K562 (cell line): ENCODE measurements around the gene PCDHB13. TPM values are rescaled to one million over a fixed set of nuclear protein-coding genes. Genes with fewer than 3 reads are reported as not detected.
"Not testable (repeated sequence)": the region's sequence is repeated elsewhere in the genome, so short reads cannot be mapped to it uniquely, and the experiment has no call there.

Source experiments
- ATAC-seq: fragments of 200-7000 bp; cut with Tn5 transposase; 3 replicates; pipeline ENCODE4 v1.9.1; 2020; ENCODE audit warnings: moderate library complexity
- BruUV-seq: library from RNA; stranded (reverse); fragments of 400-500 nt; replicated peaks from 2 replicates; lab custom pipeline; 2021; lab: Mats Ljungman, UMichigan
- CTCF ChIA-PET: fragments of 300-600 bp; formaldehyde crosslinking; extraction: SDS; loops from one replicate; lab custom pipeline; 2021; ENCODE audit warnings: low intra/inter-chr PET ratio; lab: Yijun Ruan, JAX
- POLR2A ChIA-PET: fragments of 300-600, 350-650 bp; sonication (Branson Sonifier 250); formaldehyde crosslinking; extraction: SDS; loops from one replicate; lab custom pipeline; 2021; ENCODE audit warnings: antibody characterized with exemption, inconsistent platforms; lab: Yijun Ruan, JAX
- DNase-seq, 4 experiments: peaks; one replicate each; pipeline versions ENCODE4 v3.0.0 to v3.0.0-alpha.2; 2011 to 2018; ENCODE audit warnings: low spot score in 3 of 4, mixed read lengths in 3 of 4; ENCODE audit errors: extremely low read depth in 1 of 4
- FAIRE-seq: peaks from 2 replicates; lab custom pipeline; 2011; peaks lifted over from hg19 to GRCh38; lab: Jason Lieb, UNC
- H2AFZ ChIP-seq: 2 replicates; pipeline ENCODE4 v1.6.0; 2011; ENCODE audit warnings: low read depth, low read length, control low read depth, inconsistent platforms
- H3K27ac ChIP-seq: fragments of 200-600 bp; 3 replicates; pipeline ENCODE4 v1.8.0; 2011; ENCODE audit warnings: low read depth, mild to moderate bottlenecking, control low read depth, inconsistent platforms, low read length, moderate library complexity, mixed read lengths; ENCODE audit errors: extremely low read depth
- H3K27me3 ChIP-seq, 2 experiments: fragments of 300-600 bp in 1 of 2; 2 replicates in 1 of 2; 3 replicates in 1 of 2; pipeline versions ENCODE4 v1.6.0 to v1.8.0; 2011; ENCODE audit warnings: inconsistent platforms in 2 of 2, low read length in 2 of 2, mild to moderate bottlenecking in 1 of 2, mixed read lengths in 1 of 2, moderate library complexity in 1 of 2; ENCODE audit not compliant: control insufficient read depth in 2 of 2, insufficient read depth in 2 of 2
- H3K36me3 ChIP-seq: fragments of 300-600 bp; 3 replicates; pipeline ENCODE4 v1.8.0; 2011; ENCODE audit warnings: mild to moderate bottlenecking, low read length, inconsistent platforms; ENCODE audit not compliant: control insufficient read depth, insufficient read depth
- H3K4me1 ChIP-seq, 2 experiments: fragments of 200-600 bp in 1 of 2; replicated peaks in 1 of 2; 2 replicates in 1 of 2; 3 replicates in 1 of 2; pipeline versions ENCODE4 v1.5.1 to v1.8.0; 2011; ENCODE audit warnings: inconsistent platforms in 2 of 2, low read length in 2 of 2, mild to moderate bottlenecking in 1 of 2, mixed read lengths in 1 of 2, moderate library complexity in 1 of 2; ENCODE audit not compliant: control insufficient read depth in 2 of 2, insufficient read depth in 2 of 2
- H3K4me2 ChIP-seq: 2 replicates; pipeline ENCODE4 v1.6.1; 2011; ENCODE audit warnings: low read length, control low read depth, inconsistent platforms, mixed read lengths; ENCODE audit not compliant: insufficient read depth
- H3K4me3 ChIP-seq: fragments of 200-600 bp; sonication (generic), shearing (Covaris generic); 2 replicates; pipeline ENCODE4 v1.5.1; 2016; ENCODE audit warnings: control low read depth, inconsistent platforms
- H3K79me2 ChIP-seq: fragments of 200-600 bp; 3 replicates; pipeline ENCODE4 v1.8.0; 2011; ENCODE audit warnings: low read length, inconsistent platforms; ENCODE audit not compliant: control insufficient read depth, insufficient read depth
- H3K9ac ChIP-seq, 2 experiments: 2 replicates each; pipeline versions ENCODE4 v1.6.0 to v1.6.1; 2011; ENCODE audit warnings: low read depth in 2 of 2, low read length in 2 of 2, control low read depth in 1 of 2, inconsistent platforms in 1 of 2, mild to moderate bottlenecking in 1 of 2, mixed read lengths in 1 of 2; ENCODE audit not compliant: insufficient read depth in 1 of 2
- H3K9me1 ChIP-seq: one replicate; pipeline ENCODE4 v1.6.0; 2011; ENCODE audit warnings: inconsistent platforms, mild to moderate bottlenecking, low read length, moderate library complexity; ENCODE audit not compliant: control insufficient read depth, insufficient read depth
- H3K9me3 ChIP-seq: replicated peaks from 2 replicates; pipeline ENCODE4 v1.5.1; 2011; ENCODE audit warnings: low read depth, low read length, inconsistent platforms; ENCODE audit not compliant: control insufficient read depth, insufficient read depth
- H4K20me1 ChIP-seq: replicated peaks from 2 replicates; pipeline ENCODE4 v1.6.1; 2011; ENCODE audit warnings: low read length, inconsistent platforms, mixed read lengths; ENCODE audit not compliant: control insufficient read depth, insufficient read depth
- CREBBP ChIP-seq: IDR thresholded peaks from one replicate; pipeline ENCODE4 v1.6.1; 2012; ENCODE audit warnings: low read depth, mild to moderate bottlenecking, control low read depth, inconsistent platforms, low read length
- PTTG1 ChIP-seq: fragments of 450-650 bp; IDR thresholded peaks from 2 replicates; pipeline ENCODE4 v1.6.1; 2016; ENCODE audit warnings: low read depth, mild to moderate bottlenecking, missing genetic modification characterization, missing compliant biosample characterization
- ZFP1 ChIP-seq: fragments of 450-650 bp; formaldehyde crosslinking; IDR thresholded peaks from 2 replicates; pipeline ENCODE4 v1.4.0; 2020; ENCODE audit warnings: mild to moderate bottlenecking, mixed read lengths
- WGBS: fragments of 100-300 bp; shearing (Covaris generic); methylation state at CpG from one replicate; pipeline ENCODE4 v1.1.6; 2016; ENCODE audit warnings: low coverage, mixed read lengths; ENCODE audit not compliant: insufficient coverage; ENCODE audit errors: missing lambda C conversion rate; 5-methylcytosine and 5-hydroxymethylcytosine counted together
- in situ Hi-C: fragments of 300-500 bp; cut with MboI; formaldehyde crosslinking; loops from 4 replicates; pipeline ENCODE4 v1.15.0; 2018; ENCODE audit warnings: inconsistent platforms, mixed read lengths
- intact Hi-C: fragments of 100-400 bp; cut with micrococcal nuclease; formaldehyde crosslinking; loops from 2 replicates; pipeline ENCODE4 v1.14.2; 2022
- polyA plus RNA-seq, 8 experiments: library from polyadenylated mRNA; depleted of rRNA in 4 of 8; stranded (reverse) in 5 of 8; unstranded in 3 of 8; fragments of >200 nt; fragmentation: Nextera tagmentation in 2 of 8; fragmentation: Illumina TruSeq in 1 of 8; extraction: Ambion mirVana in 2 of 8; extraction: Trizol in 1 of 8; gene quantifications; 2 replicates each; pipeline versions ENCODE4 v1.2.1 to v1.2.3, GENCODE V29; 2011 to 2014; ENCODE audit warnings: inconsistent platforms in 1 of 8, missing spikeins in 1 of 8
- total RNA-seq, 7 experiments: library from RNA; depleted of rRNA in 6 of 7; stranded (reverse); fragments of >200 nt in 6 of 7; fragmentation: Illumina TruSeq in 2 of 7; extraction: Trizol in 2 of 7; gene quantifications; 2 replicates each; pipeline versions ENCODE4 v1.2.1 to v1.2.3, GENCODE V29; 2011 to 2021; ENCODE audit warnings: low replicate concordance in 1 of 7

Gene PCDHB13
- total and polyA plus RNA-seq, 9 of the 15 experiments (the other 6 are each of a cell fraction or from before 2014, with no cell fraction given), result 0.01 TPM; not detected in 8

DNA sequence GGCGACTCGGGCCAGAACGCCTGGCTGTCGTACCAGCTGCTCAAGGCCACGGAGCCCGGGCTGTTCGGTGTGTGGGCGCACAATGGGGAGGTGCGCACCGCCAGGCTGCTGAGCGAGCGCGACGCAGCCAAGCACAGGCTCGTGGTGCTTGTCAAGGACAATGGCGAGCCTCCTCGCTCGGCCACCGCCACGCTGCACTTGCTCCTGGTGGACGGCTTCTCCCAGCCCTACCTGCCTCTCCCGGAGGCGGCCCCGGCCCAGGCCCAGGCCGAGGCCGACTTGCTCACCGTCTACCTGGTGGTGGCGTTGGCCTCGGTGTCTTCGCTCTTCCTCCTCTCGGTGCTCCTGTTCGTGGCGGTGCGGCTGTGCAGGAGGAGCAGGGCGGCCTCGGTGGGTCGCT is 19.4 kb upstream of the PCDHB13 start:
- ATAC-seq, intact Hi-C loops, H3K4me1 ChIP-seq, H3K9ac ChIP-seq, DNase-seq, CTCF ChIA-PET, POLR2A ChIA-PET, H3K27me3 ChIP-seq, H3K36me3 ChIP-seq, H2AFZ ChIP-seq, FAIRE-seq, H3K27ac ChIP-seq, H3K79me2 ChIP-seq, H3K9me1 ChIP-seq, BruUV-seq, in situ Hi-C loops, H3K4me2 ChIP-seq, H4K20me1 ChIP-seq, H3K9me3 ChIP-seq, H3K4me3 ChIP-seq: not testable (repeated sequence)
- 13% methylated on average over 3 of the region's 37 CpGs for WGBS

DNA sequence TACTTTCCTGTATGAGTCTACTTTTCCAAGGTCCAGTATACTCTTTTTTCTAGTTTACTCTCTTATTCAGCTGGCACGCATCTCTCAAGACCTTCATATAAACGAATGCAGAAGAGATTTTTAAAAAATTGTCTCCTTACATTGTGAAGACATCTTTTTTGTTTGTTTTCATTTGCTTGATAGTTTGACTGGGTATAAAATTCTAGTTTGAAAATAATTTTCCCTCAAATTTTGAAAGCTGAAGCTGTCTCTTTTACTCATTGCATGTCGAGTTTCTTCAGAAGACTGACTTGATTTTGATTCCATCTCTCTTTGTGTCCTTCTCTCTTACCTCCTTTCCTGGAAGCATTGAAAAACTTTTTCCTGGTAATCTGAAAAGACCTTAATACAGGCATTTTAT is 17.4 kb upstream of the PCDHB13 start:
- in situ Hi-C loops (no loop called here), intact Hi-C loops (no loop called here)
- BruUV-seq, result no TSS peak
- H3K4me1 ChIP-seq, result no peaks in the 10 kb centered on the region
- H3K36me3 ChIP-seq, result no peaks in the 10 kb centered on the region
- H3K9me1 ChIP-seq, result no peaks in the 10 kb centered on the region
- H3K79me2 ChIP-seq, result no peaks in the 10 kb centered on the region
- no peaks in the 10 kb centered on the region for H3K9me3 ChIP-seq
- no peak overlapping the region for H3K27ac ChIP-seq
- no peaks in the 10 kb centered on the region for H4K20me1 ChIP-seq
- no peak overlapping the region for H3K9ac ChIP-seq
- POLR2A ChIA-PET, result interaction anchor here (0.6 to 1.0 kb wide), 2 partner anchors 47 to 65 kb away, joined by 3 read pairs; no protein-coding TSS in a partner anchor
- FAIRE-seq (no peak), DNase-seq (no peak), ATAC-seq (no peak)
- no peak overlapping the region for H3K4me3 ChIP-seq
- CTCF ChIA-PET, result no interaction called here
- WGBS, result 0% methylated on average over 3 of the region's 3 CpGs
- H3K27me3 ChIP-seq, result no peaks in the 10 kb centered on the region
- H3K4me2 ChIP-seq, result no peak overlapping the region
- H2AFZ ChIP-seq, result no peak overlapping the region
- TF ChIP-seq CREBBP (no peak), PTTG1 (tag) (no peak), ZFP1 (CRISPR knock-in tag) (peak; percentile 73; the same call in 1 of the 2 replicates)
